Transverse colon (tissue), 4 donors: ENCODE results near the gene ACAP2. TPM values are rescaled to one million over a fixed set of nuclear protein-coding genes. Genes with fewer than 3 reads are reported as not detected.

Experiments used
- DNase-seq: peaks from one replicate; pipeline ENCODE4 v3.0.0-alpha.2; 2019
- H3K27ac ChIP-seq, 4 donors: fragments of 200-600 bp; sonication (generic); 2 replicates each; pipeline ENCODE4 v1.5.1; 2016 to 2018; ENCODE audit warnings: inconsistent platforms in 4 of 4
- H3K27me3 ChIP-seq: fragments of 200-600 bp; sonication (generic); 2 replicates; pipeline ENCODE4 v1.5.1; 2017; ENCODE audit warnings: inconsistent platforms
- H3K36me3 ChIP-seq, 4 donors: fragments of 200-600 bp; sonication (generic); 2 replicates each; pipeline ENCODE4 v1.5.1; 2017 to 2019; ENCODE audit warnings: inconsistent platforms in 4 of 4
- H3K4me1 ChIP-seq, 4 donors: fragments of 200-600 bp; sonication (generic); 2 replicates each; pipeline ENCODE4 v1.5.1; 2017 to 2020; ENCODE audit warnings: inconsistent platforms in 4 of 4
- H3K4me3 ChIP-seq, 4 donors: fragments of 200-600 bp; sonication (generic); 1 replicate in 1 of 4; 2 replicates in 3 of 4; pipeline versions ENCODE4 v1.5.1 to v1.6.1; 2017 to 2019; ENCODE audit warnings: inconsistent platforms in 4 of 4
- H3K9me3 ChIP-seq, 2 donors: fragments of 200-600 bp; sonication (generic); 2 replicates each; pipeline ENCODE4 v1.5.1; 2017 to 2019; ENCODE audit warnings: inconsistent platforms in 2 of 2
- CTCF ChIP-seq, 5 experiments: fragments of 200-600 bp in 3 of 5; fragments of 450-650 bp in 2 of 5; sonication (generic) in 3 of 5; IDR thresholded peaks; 1 replicate in 2 of 5; 2 replicates in 3 of 5; pipeline ENCODE4 v1.5.1; 2016 to 2017; ENCODE audit warnings: antibody characterized with exemption in 5 of 5, inconsistent platforms in 3 of 5, mild to moderate bottlenecking in 2 of 5, moderate library complexity in 1 of 5
- EP300 ChIP-seq: sonication (generic); formaldehyde crosslinking; IDR thresholded peaks from one replicate; pipeline ENCODE4 v1.6.1; 2017; ENCODE audit warnings: antibody characterized with exemption, low read depth
- POLR2A ChIP-seq: fragments of 450-650 bp; IDR thresholded peaks from one replicate; pipeline ENCODE4 v1.6.1; 2016; ENCODE audit warnings: antibody characterized with exemption, mild to moderate bottlenecking, moderate library complexity
- POLR2AphosphoS5 ChIP-seq, 3 donors: sonication (generic); formaldehyde crosslinking; IDR thresholded peaks; one replicate each; pipeline ENCODE4 v1.6.1; 2016; ENCODE audit warnings: antibody characterized with exemption in 3 of 3
- WGBS, 2 donors: methylation state at CpG; one replicate each; pipeline ENCODE4 v1.1.5; 2018; ENCODE audit warnings: low coverage in 1 of 2; 5-methylcytosine and 5-hydroxymethylcytosine counted together
- in situ Hi-C, 4 donors: fragments of 200-750 bp; cut with MboI; loops; one replicate each; pipeline versions ENCODE4 v1.15.0 to v1.15.1; 2017; ENCODE audit warnings: low sequenced_read_pairs in 3 of 4, low pct_ligation_motif_present in 1 of 4, low pct_unique_long_range_greater_than_20kb in 1 of 4
- intact Hi-C: fragments of 100-400 bp; cut with DNase I; formaldehyde crosslinking; loops from one replicate; pipeline ENCODE4 v1.15.1; 2023; ENCODE audit warnings: low total_unique reads
- total RNA-seq, 4 donors: library from RNA; depleted of rRNA; stranded (reverse); fragments of >200 nt; gene quantifications; one replicate each; pipeline ENCODE4 v1.1.0, GENCODE V29; 2016

The ACAP2 gene
- total RNA-seq, 4 donors from 2014 or later, result 17.3 to 97.5 (median 64.6) TPM

GRCh38 chr3:195334967-195335366 is 107.9 kb downstream of the ACAP2 start:
- TF ChIP-seq POLR2A, result no peak
- no peak for TF ChIP-seq CTCF (IDR thresholded peaks at IDR 0.05)
- TF ChIP-seq EP300, result no peak
- TF ChIP-seq POLR2AphosphoS5 (IDR thresholded peaks at IDR 0.05), result no peak
- Histone ChIP-seq H3K27me3 (no peaks in the 10 kb centered on the region), H3K36me3 (peaks cover 0 to 28% (median 1%) of the 10 kb centered on the region in 4 donors), H3K4me1 (no peaks in the 10 kb centered on the region), H3K9me3 (no peaks in the 10 kb centered on the region), H3K4me3 (no peak overlapping the region), H3K27ac (no peak overlapping the region)
- in situ Hi-C loops, result no loop called here
- WGBS, 2 donors, result 88 to 100% methylated on average over 1 of the region's 1 CpG
- no peak for DNase-seq
- intact Hi-C loops, result no loop called here

GRCh38 chr3:195319060-195319459 is 123.8 kb downstream of the ACAP2 start:
- in situ Hi-C loops, result no loop called here
- intact Hi-C loops, result no loop called here
- H3K4me3 ChIP-seq, result no peak overlapping the region
- peaks cover 0 to 3% of the 10 kb centered on the region in 2 donors for H3K9me3 ChIP-seq
- WGBS, 2 donors, result 89% methylated on average over 5 of the region's 5 CpGs; no CpG with 5 or more reads in 1 of the 2 donors
- H3K27me3 ChIP-seq, result no peaks in the 10 kb centered on the region
- no peak overlapping the region for H3K27ac ChIP-seq
- TF ChIP-seq POLR2A (no peak), CTCF (IDR thresholded peaks at IDR 0.05) (no peak), EP300 (no peak), POLR2AphosphoS5 (IDR thresholded peaks at IDR 0.05) (no peak)
- no peak for DNase-seq
- H3K4me1 ChIP-seq, result no peaks in the 10 kb centered on the region
- peaks cover 0 to 33% (median 15%) of the 10 kb centered on the region in 4 donors for H3K36me3 ChIP-seq

- H3K36me3 ChIP-seq, result peaks cover 0 to 3% (median 0%) of the 10 kb centered on the region in 4 donors
- TF ChIP-seq CTCF (IDR thresholded peaks at IDR 0.05) (no peak), POLR2AphosphoS5 (IDR thresholded peaks at IDR 0.05) (no peak), EP300 (no peak), POLR2A (no peak)
- H3K27ac ChIP-seq, result no peak overlapping the region
- H3K4me3 ChIP-seq, result no peak overlapping the region
- H3K27me3 ChIP-seq, result no peaks in the 10 kb centered on the region
- no peaks in the 10 kb centered on the region for H3K9me3 ChIP-seq
- WGBS, 2 donors, result 73 to 86% methylated on average over 6 of the region's 6 CpGs
- no peak for DNase-seq
- no peaks in the 10 kb centered on the region for H3K4me1 ChIP-seq
- intact Hi-C loops (no loop called here), in situ Hi-C loops (no loop called here)
Measured at GRCh38 chr3:195312714-195313113, 130.1 kb downstream of the ACAP2 start.

- in situ Hi-C loops, result no loop called here
Measured at GRCh38 chr3:195307711-195308110, 135.1 kb downstream of the ACAP2 start.

GRCh38 chr3:195306369-195306768 is 136.5 kb downstream of the ACAP2 start:
- Histone ChIP-seq H3K4me3 (no peak overlapping the region), H3K27ac (no peak overlapping the region), H3K4me1 (no peaks in the 10 kb centered on the region), H3K9me3 (no peaks in the 10 kb centered on the region), H3K36me3 (peaks cover 0 to 17% (median 4%) of the 10 kb centered on the region in 4 donors), H3K27me3 (no peaks in the 10 kb centered on the region)
- intact Hi-C loops, result no loop called here
- in situ Hi-C loops, result no loop called here
- TF ChIP-seq CTCF (IDR thresholded peaks at IDR 0.05) (no peak), EP300 (no peak), POLR2AphosphoS5 (IDR thresholded peaks at IDR 0.05) (no peak), POLR2A (no peak)
- 93 to 98% methylated on average over 4 of the region's 4 CpGs for WGBS, 2 donors
- no peak for DNase-seq

More at GRCh38 chr3:195307711-195308110, 135.1 kb downstream of the ACAP2 start:
- intact Hi-C loops, result no loop called here
- Histone ChIP-seq H3K4me1 (no peaks in the 10 kb centered on the region), H3K4me3 (no peak overlapping the region), H3K27ac (no peak overlapping the region), H3K9me3 (no peaks in the 10 kb centered on the region), H3K36me3 (peaks cover 0 to 15% (median 0%) of the 10 kb centered on the region in 4 donors), H3K27me3 (no peaks in the 10 kb centered on the region)
- no peak for TF ChIP-seq EP300
- DNase-seq, result no peak
